Measurements from ENCODE around the gene TMEM86B.

TMEM86B gene

GRCh38 chr19:55220525-55220924 is 8.0 kb downstream of the TMEM86B start:
- no peak for DNase-seq (ENCODE audit: low spot score)

DNA sequence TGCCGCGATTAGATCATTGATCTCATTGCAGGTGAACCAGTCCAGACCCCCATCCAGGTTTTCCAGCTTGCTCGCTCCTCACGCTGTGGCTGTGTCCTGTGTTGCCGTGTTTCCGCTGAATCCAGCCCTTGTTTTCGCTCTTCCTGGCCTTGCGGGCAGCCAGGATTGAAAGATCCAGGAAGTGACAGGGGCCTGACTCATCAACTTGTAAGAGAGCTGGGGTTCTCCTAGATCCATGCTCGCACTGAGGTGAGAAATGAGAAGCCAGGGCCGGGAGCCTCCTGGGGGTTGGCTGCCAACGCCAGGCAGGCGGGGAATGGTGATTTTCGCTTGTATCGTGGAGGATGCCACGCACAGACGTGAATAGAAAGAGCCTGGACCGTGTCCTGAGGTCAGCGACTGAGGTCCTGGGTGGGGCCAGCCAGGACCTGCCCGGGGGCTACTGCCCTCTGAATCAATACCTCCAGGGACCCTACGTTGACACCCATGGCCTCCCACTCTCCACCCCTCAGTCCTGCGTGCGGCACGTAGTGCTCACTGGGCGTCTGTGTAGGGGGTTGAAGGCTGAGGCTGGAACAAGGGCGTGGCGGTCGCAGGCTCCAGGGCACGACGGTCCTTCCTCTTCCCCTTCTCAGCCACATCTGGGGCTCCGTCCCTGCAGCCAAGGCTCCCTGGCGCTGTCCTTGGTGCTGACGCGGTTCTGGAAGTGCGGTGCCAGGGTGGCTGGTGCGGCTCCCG is 11.9 kb downstream of the TMEM86B start:
- DNase-seq (ENCODE audit: low spot score): peak; percentile 94

DNA sequence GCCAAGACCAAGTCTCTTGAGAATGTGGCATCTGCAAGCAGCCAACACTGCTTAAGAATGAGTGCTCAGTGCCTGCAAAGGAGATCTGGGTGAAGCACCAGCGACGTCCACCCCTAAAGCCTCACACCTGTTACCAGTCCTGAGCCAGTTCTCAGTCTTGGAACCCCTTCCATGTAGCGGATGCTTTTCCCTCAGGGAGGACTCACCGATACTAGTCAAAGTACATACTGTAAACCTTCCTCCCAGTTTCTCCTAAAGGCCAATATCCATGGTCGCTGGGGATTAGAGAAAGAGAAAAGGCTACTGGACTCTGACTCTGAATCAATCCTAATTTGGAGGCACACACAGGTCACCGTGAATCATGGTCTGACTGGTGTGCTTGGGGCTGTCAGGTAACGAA is 15.0 kb downstream of the TMEM86B start:
- DNase-seq (ENCODE audit: low spot score): no peak

DNA sequence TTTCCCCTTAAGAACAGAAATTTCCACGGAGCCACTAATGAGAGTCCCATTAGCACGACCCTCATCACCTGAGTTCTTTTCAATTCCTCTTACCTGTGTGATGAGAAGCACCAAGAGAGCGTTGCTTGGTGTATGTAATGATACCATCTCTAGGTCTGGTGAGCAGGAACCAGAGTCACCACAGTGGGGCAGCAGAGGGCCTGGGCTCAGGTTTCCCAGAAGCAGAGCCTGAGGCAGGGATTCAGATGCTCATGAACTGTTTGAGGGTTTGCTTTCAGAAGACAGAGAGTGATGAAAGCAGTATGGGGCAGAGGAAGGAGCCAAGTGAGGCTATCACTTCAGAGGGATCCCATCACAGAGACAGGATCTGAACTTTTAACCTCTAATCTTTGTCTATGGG is 16.1 kb downstream of the TMEM86B start:
- no peak for DNase-seq (ENCODE audit: low spot score)

- peak; percentile 71 for DNase-seq (ENCODE audit: low spot score)
These were observed 18.7 kb downstream of the TMEM86B start for GRCh38 chr19:55209693-55210472.

GRCh38 chr19:55208880-55209692 is 19.5 kb downstream of the TMEM86B start, which contains the start of gene PTPRH:
Gene PTPRH (minus strand): TSS chr19:55209501. CDS start chr19:55209433, 68 bp downstream.
- DNase-seq (ENCODE audit: low spot score): peak; percentile 6

- peak; percentile 99 for DNase-seq (ENCODE audit: low spot score)
These were observed 21.7 kb downstream of the TMEM86B start for GRCh38 chr19:55206664-55207500.

- DNase-seq (ENCODE audit: low spot score): peak; percentile 16
These were observed 26.4 kb downstream of the TMEM86B start for GRCh38 chr19:55202199-55202598.

DNA sequence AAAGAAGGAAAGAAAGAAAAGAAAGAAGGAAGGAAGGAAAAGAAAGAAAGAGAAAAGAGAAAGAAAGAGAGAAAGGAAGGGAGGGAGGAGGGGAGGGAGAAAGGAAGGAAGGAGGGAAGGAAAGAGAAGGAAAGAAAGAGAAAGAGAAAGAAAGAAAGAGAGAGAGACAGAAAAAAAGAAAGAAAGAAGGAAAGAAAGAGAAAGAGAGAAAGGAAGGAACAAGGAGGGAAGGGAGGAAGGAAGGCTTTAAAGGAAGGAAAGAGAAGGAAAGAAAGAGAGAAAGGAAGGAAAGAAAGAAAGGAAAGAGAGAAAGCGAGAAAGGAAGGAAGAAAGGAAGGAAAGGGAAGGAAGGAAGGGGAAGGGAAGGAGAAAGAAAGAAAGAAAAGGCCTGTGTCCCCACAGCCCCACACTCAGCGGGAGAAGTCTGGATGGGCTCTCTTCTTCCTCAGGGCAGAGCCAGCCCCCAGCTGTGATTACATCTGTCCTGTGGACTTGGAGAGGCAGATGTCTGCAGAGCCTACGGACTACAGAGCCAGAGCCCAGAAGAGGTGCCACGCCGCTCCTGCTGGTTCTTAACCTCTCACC is 28.9 kb downstream of the TMEM86B start:
- no peak for DNase-seq (ENCODE audit: low spot score)

- no peak for DNase-seq (ENCODE audit: low spot score)
These were observed 29.9 kb downstream of the TMEM86B start for GRCh38 chr19:55198651-55199050.

GRCh38 chr19:55197528-55197927 is 31.0 kb downstream of the TMEM86B start:
- DNase-seq (ENCODE audit: low spot score): no peak

- no peak for DNase-seq (ENCODE audit: low spot score)
These were observed 31.8 kb downstream of the TMEM86B start for GRCh38 chr19:55196803-55197202.

DNA sequence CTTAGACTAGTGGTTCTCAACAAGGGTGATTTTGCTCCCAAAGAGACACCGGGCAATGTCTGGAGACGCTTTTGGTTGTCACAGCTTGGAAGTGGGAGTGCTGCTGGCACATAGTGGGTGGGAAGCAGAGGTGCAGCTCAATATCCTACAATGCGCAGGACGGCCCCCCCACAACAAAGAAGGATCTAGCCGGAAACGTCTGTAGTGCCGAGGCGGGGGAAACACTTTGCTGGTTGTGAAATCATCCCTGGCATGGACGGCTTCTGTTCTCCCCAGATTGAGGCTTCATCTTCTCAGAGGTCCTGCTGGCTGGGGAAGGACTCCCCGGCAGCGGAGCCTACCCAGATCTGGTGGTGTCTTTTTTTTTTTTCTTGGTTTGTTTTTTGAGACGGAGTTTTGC is 35.1 kb downstream of the TMEM86B start:
- no peak for DNase-seq (ENCODE audit: low spot score)

DNA sequence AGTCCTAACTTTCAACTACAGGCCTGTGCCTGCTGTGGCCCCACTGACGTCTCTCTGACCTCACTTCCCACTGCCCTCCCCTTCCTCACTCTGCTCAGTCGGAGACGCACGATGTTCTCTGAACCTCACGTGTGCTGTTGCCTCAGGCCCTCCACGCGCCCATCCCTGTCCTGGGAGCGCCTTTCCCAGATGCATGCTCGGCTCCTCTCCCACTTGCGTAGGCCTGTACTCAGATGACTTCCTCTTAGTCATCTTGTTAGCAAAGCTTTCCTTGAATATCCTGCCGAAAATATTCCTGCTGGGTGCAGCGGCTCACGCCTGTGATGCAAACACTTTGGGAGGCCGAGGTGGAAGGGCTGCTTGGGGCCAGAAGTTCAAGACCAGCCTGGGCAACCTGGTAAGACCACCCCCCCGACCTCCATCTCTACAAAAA is 39.1 kb downstream of the TMEM86B start:
- DNase-seq (ENCODE audit: low spot score): peak; percentile 81

DNA sequence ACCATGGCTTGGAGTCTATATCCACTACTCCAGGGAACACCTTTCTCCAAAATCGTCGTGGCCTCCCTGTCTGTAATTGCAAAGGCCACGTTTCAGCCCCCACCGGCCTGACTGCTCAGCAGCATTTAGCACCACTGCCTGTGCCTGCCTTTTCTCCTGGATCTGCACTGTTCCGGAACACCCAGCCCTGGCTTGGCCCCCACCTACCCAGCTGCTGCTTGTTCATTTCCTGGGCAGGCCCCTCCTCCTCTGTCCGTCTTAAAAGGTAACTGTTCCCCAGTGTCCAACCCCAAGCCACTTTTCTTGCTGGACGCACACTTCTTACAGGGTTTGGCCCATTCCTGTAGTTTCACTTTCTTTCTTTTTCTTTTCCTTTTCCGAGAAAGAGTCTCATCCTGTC is 39.9 kb downstream of the TMEM86B start:
- DNase-seq (ENCODE audit: low spot score): no peak

GRCh38 chr19:55186080-55186479 is 42.5 kb downstream of the TMEM86B start:
- no peak for DNase-seq (ENCODE audit: low spot score)

DNA sequence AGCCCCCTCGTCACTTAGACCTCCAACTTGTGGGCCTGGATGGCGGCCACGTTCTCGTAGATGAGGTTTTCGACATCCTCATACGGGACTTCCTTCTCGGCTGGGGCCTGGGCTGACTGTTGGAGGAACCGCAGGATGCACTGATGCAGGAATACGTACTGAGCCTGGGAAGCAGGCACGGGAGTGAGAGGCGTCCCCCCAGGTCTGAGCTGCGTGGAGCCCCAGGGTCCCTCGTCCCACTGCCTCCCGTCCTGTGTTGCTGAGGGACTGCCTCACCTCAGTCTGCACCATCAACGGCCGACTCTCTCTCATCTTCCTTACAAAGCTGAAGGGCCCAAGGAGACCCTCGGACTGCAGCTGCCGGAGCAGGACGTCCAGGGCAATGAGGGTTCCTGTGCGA is 46.8 kb downstream of the TMEM86B start:
- no peak for DNase-seq (ENCODE audit: low spot score)

GRCh38 chr19:55179606-55180484 is 48.7 kb downstream of the TMEM86B start, which contains the start of gene SYT5:
Gene SYT5 (minus strand): TSS chr19:55180289. CDS start chr19:55179041, 1,248 bp downstream.
- DNase-seq (ENCODE audit: low spot score): peak; percentile 85

DNA sequence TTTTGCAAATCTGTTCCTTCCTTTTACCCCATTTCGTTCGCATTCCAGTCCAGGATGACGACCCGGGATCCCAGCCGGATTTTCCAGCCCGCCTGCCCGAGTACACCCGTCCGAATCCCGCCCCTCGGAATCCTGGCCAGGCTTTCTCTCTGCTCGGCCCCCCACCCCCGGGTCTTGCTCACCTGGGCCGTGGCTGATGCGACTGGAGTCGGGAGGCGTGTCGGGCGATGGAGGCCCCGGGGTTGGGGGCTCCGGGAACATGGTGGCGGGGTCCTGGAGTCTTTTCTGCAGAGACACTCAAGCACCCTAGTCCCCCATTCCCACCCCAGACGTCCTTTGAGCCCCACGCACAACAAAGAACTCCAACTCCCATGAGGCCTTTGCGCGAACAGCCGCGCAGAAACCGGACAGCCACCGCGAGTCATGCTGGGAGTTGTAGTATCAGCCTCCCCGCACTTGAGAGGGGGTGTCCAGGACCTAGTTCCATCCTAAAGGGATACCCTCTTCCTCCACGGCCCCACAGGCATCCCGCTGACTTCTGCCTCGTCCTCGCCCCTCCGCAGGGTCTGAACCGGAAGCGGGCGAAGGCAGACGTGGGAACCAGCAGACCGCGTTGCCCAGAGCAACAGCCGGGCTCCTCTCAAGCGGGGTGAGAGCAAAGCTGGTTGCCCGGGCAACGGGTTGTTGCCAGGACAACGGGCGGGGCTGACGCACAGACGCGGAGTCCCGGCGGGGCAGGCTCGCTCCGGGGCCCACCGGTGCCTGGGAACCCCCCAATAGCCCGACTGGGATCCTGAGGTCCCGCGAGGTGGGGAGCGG is 49.6 kb downstream of the TMEM86B start:
- DNase-seq (ENCODE audit: low spot score): peak; percentile 86

Measured in AG20443 (cell line).